IMR-90 (cell line): ENCODE results near the gene SHROOM3. TPM values are rescaled to one million over a fixed set of nuclear protein-coding genes. Genes with fewer than 3 reads are reported as not detected.

ENCODE experiments used
- ATAC-seq: fragments of 200-7000 bp; cut with Tn5 transposase; 2 replicates; pipeline ENCODE4 v1.9.1; 2020; ENCODE audit warnings: low read depth, mild to moderate bottlenecking, moderate library complexity
- BruUV-seq: library from RNA; stranded (reverse); fragments of 400-500 nt; replicated peaks from 2 replicates; lab custom pipeline; 2021; lab: Mats Ljungman, UMichigan
- CTCF ChIA-PET: fragments of 300-600 bp; formaldehyde crosslinking; extraction: SDS; loops from one replicate; lab custom pipeline; 2021; ENCODE audit warnings: antibody characterized with exemption; lab: Yijun Ruan, JAX
- POLR2A ChIA-PET: fragments of 300-600 bp; sonication (Branson Sonifier 250); formaldehyde crosslinking; loops from one replicate; lab custom pipeline; 2022; ENCODE audit warnings: antibody characterized with exemption; ENCODE audit not compliant: unreplicated experiment; lab: Charles Lee
- DNase-seq: peaks from one replicate; pipeline ENCODE4 v3.0.0; 2013
- H2AFZ ChIP-seq: replicated peaks from 2 replicates; pipeline ENCODE3; 2013; ENCODE audit warnings: low read length, mild to moderate bottlenecking; ENCODE audit not compliant: poor library complexity
- H2AK5ac ChIP-seq: 2 replicates; pipeline ENCODE4 v1.6.1; 2013; ENCODE audit warnings: low read depth, low read length, inconsistent platforms
- H2AK9ac ChIP-seq: replicated peaks from 2 replicates; pipeline ENCODE3; 2013; ENCODE audit warnings: mild to moderate bottlenecking, low read depth, low read length, moderate library complexity; ENCODE audit not compliant: poor library complexity
- H2BK120ac ChIP-seq: 2 replicates; pipeline ENCODE4 v1.6.1; 2013; ENCODE audit warnings: low read depth, low read length, inconsistent platforms
- H2BK15ac ChIP-seq: 3 replicates; pipeline ENCODE4 v1.6.1; 2013; ENCODE audit warnings: low read depth, low read length, inconsistent platforms
- H2BK20ac ChIP-seq: 2 replicates; pipeline ENCODE4 v1.6.1; 2013; ENCODE audit warnings: low read depth, mild to moderate bottlenecking, inconsistent platforms, low read length, moderate library complexity
- H2BK5ac ChIP-seq: 2 replicates; pipeline ENCODE4 v1.6.1; 2013; ENCODE audit warnings: mild to moderate bottlenecking, low read depth, low read length, inconsistent platforms; ENCODE audit not compliant: poor library complexity, severe bottlenecking
- H3K14ac ChIP-seq: replicated peaks from 2 replicates; pipeline ENCODE4 v1.6.1; 2013; ENCODE audit warnings: low read depth, low read length, inconsistent platforms
- H3K18ac ChIP-seq: 2 replicates; pipeline ENCODE4 v1.6.1; 2013; ENCODE audit warnings: low read depth, low read length, control low read depth
- H3K23ac ChIP-seq: 2 replicates; pipeline ENCODE4 v1.6.1; 2013; ENCODE audit warnings: low read depth, low read length, inconsistent platforms
- H3K27ac ChIP-seq: 2 replicates; pipeline ENCODE4 v1.5.1; 2013; ENCODE audit warnings: mild to moderate bottlenecking, control low read depth, low read length; ENCODE audit not compliant: insufficient read depth
- H3K27me3 ChIP-seq: 2 replicates; pipeline ENCODE4 v1.6.1; 2013; ENCODE audit warnings: low read length; ENCODE audit not compliant: control insufficient read depth, insufficient read depth
- H3K36me3 ChIP-seq: 2 replicates; pipeline ENCODE4 v1.6.1; 2013; ENCODE audit warnings: low read length, mixed read lengths; ENCODE audit not compliant: control insufficient read depth, insufficient read depth
- H3K4ac ChIP-seq: 2 replicates; pipeline ENCODE4 v1.6.1; 2013; ENCODE audit warnings: low read depth, low read length, inconsistent platforms
- H3K4me1 ChIP-seq: 2 replicates; pipeline ENCODE4 v1.6.1; 2013; ENCODE audit warnings: low read length, mixed read lengths; ENCODE audit not compliant: control insufficient read depth, insufficient read depth
- H3K4me2 ChIP-seq: 2 replicates; pipeline ENCODE4 v1.6.1; 2013; ENCODE audit warnings: low read depth, mild to moderate bottlenecking, control low read depth, low read length, moderate library complexity
- H3K4me3 ChIP-seq: 2 replicates; pipeline ENCODE4 v1.5.1; 2013; ENCODE audit warnings: low read depth, mild to moderate bottlenecking, control low read depth, low read length, moderate library complexity; ENCODE audit not compliant: insufficient read depth
- H3K56ac ChIP-seq: 2 replicates; pipeline ENCODE4 v1.6.1; 2013; ENCODE audit warnings: low read length, inconsistent platforms; ENCODE audit not compliant: insufficient read depth; ENCODE audit errors: extremely low read depth
- H3K79me1 ChIP-seq, 2 experiments: 2 replicates each; pipeline ENCODE4 v1.6.1; 2013; ENCODE audit warnings: low read length in 2 of 2, inconsistent platforms in 1 of 2, low read depth in 1 of 2
- H3K9ac ChIP-seq: 2 replicates; pipeline ENCODE4 v1.6.1; 2013; ENCODE audit warnings: low read depth, low read length, control low read depth
- H3K9me1 ChIP-seq: 2 replicates; pipeline ENCODE4 v1.6.1; 2013; ENCODE audit warnings: low read length, inconsistent platforms; ENCODE audit not compliant: insufficient read depth
- H3K9me3 ChIP-seq: 2 replicates; pipeline ENCODE4 v1.6.1; 2013; ENCODE audit warnings: low read length; ENCODE audit not compliant: control insufficient read depth, insufficient read depth
- H4K20me1 ChIP-seq: 2 replicates; pipeline ENCODE4 v1.6.1; 2013; ENCODE audit warnings: low read length, inconsistent platforms; ENCODE audit not compliant: insufficient read depth
- H4K5ac ChIP-seq: 2 replicates; pipeline ENCODE4 v1.6.1; 2013; ENCODE audit warnings: mild to moderate bottlenecking, low read depth, low read length, control low read depth
- H4K8ac ChIP-seq, 2 experiments: 2 replicates each; pipeline ENCODE4 v1.6.1; 2013; ENCODE audit warnings: low read depth in 2 of 2, low read length in 2 of 2, control low read depth in 1 of 2, inconsistent platforms in 1 of 2
- H4K91ac ChIP-seq: 2 replicates; pipeline ENCODE4 v1.6.1; 2013; ENCODE audit warnings: low read depth, low read length, inconsistent platforms; ENCODE audit not compliant: insufficient read depth
- CEBPB ChIP-seq: IDR thresholded peaks from 2 replicates; pipeline ENCODE4 v1.6.1; 2012; ENCODE audit warnings: low read depth, low read length, improper control_type of control experiment
- MAZ ChIP-seq: IDR thresholded peaks from 2 replicates; pipeline ENCODE4 v1.6.1; 2012; ENCODE audit warnings: low read depth, mild to moderate bottlenecking, low read length, improper control_type of control experiment, moderate library complexity, borderline replicate concordance
- POLR2A ChIP-seq: IDR thresholded peaks from 2 replicates; pipeline ENCODE4 v1.6.1; 2012; ENCODE audit warnings: mild to moderate bottlenecking, low read depth, low read length
- RFX5 ChIP-seq: IDR thresholded peaks from 2 replicates; pipeline ENCODE4 v1.8.0; 2012; ENCODE audit warnings: low read depth, mild to moderate bottlenecking, low read length, moderate library complexity
- SMC3 ChIP-seq: fragments of 150-350 bp; IDR thresholded peaks from 2 replicates; pipeline ENCODE4 v1.6.1; 2016; ENCODE audit warnings: low read depth, mild to moderate bottlenecking, antibody characterized with exemption, low read length, moderate library complexity
- WGBS, 2 experiments: methylation state at CpG; one replicate each; pipeline versions ENCODE4 v1.1.5 to v1.1.7; 2013; ENCODE audit warnings: missing lambda C conversion rate in 2 of 2; ENCODE audit not compliant: insufficient read length in 1 of 2; ENCODE audit errors: extremely low coverage in 2 of 2; 5-methylcytosine and 5-hydroxymethylcytosine counted together
- dilution Hi-C: fragments of 300-500 bp; cut with HindIII; formaldehyde crosslinking; loops from one replicate; pipeline ENCODE4 v1.14.3; 2018; ENCODE audit warnings: low sequenced_read_pairs; ENCODE audit not compliant: unreplicated experiment
- in situ Hi-C: fragments of 300-500 bp; cut with MboI; formaldehyde crosslinking; loops from 3 replicates; pipeline ENCODE4 v1.14.3; 2019; ENCODE audit warnings: low sequenced_read_pairs, inconsistent platforms, mixed read lengths
- intact Hi-C: fragments of 100-400 bp; cut with micrococcal nuclease; formaldehyde crosslinking; loops from 2 replicates; pipeline ENCODE4 v1.10.0; 2022
- polyA plus RNA-seq, 3 experiments: library from polyadenylated mRNA; depleted of rRNA; stranded (reverse); fragments of >200 nt; gene quantifications; 2 replicates each; pipeline ENCODE4 v1.2.3, GENCODE V29; 2012; ENCODE audit warnings: low replicate concordance in 1 of 3
- total RNA-seq: library from RNA; depleted of rRNA; stranded (reverse); fragments of >200 nt; gene quantifications from 2 replicates; pipeline ENCODE4 v1.2.3, GENCODE V29; 2012
- TF ChIP-seq, protein P1 (sequence below): conservative IDR thresholded peaks from 2 replicates; pipeline ENCODE4 v1.5.1; 2012; ENCODE audit warnings: mild to moderate bottlenecking, low read depth, low read length, improper control_type of control experiment
- TF ChIP-seq, protein P2 (sequence below): fragments of 150-350 bp; IDR thresholded peaks from 2 replicates; pipeline ENCODE4 v1.6.1; 2016; ENCODE audit warnings: low read depth, mild to moderate bottlenecking, low read length, moderate library complexity, borderline replicate concordance

SHROOM3 gene
- total and polyA plus RNA-seq, 2 of the 4 experiments (the other 2 are of a cell fraction), result 10.8 to 19.5 TPM

DNA sequence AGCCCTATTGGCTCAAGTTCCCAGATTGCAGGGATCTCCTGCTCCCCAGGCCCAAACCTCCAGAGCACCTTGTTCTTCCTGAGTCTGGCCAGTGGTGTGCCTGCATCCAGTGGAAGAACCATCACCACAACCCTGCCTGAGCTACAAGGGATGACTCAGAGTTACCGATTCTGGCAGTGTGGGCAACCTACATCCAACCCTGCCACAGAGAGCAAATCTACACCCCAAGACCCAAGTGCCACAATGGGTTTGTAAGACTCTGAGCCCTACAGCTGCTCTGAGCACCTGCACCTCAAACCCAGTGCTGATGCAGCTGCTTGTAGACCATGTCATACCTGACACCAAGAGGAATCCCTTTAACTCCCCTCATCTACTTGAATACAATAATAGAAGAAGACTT is 352.9 kb downstream of the SHROOM3 start:
- POLR2A ChIA-PET, result no interaction called here

More for the DNA sequence above, 352.9 kb downstream of the SHROOM3 start:
- Histone ChIP-seq H3K79me1 (peaks cover 6 to 21% of the 10 kb centered on the region in 2 experiments; a peak in 2 of 4 replicates), H2BK120ac (no peak overlapping the region), H2BK5ac (no peak overlapping the region), H3K9me3 (no peaks in the 10 kb centered on the region), H2BK15ac (no peak overlapping the region; the same call in 2 of the 3 replicates), H3K9ac (no peak overlapping the region), H3K56ac (no peak overlapping the region), H3K4me2 (no peak overlapping the region), H3K36me3 (no peaks in the 10 kb centered on the region; the same call in 1 of the 2 replicates), H4K5ac (no peak overlapping the region), H4K8ac (no peak overlapping the region), H2BK20ac (no peak overlapping the region), H3K9me1 (peaks cover 7% of the 10 kb centered on the region), H3K14ac (no peak overlapping the region), H2AFZ (no peak overlapping the region), H4K20me1 (no peaks in the 10 kb centered on the region), H2AK9ac (no peak overlapping the region), H3K4me3 (no peak overlapping the region), H3K23ac (no peak overlapping the region), H4K91ac (no peak overlapping the region), H3K27me3 (no peaks in the 10 kb centered on the region), H3K4ac (peak overlapping the region; percentile 12; the same call in 1 of the 2 replicates), H3K18ac (no peak overlapping the region), H3K27ac (no peak overlapping the region), H3K4me1 (peaks cover 5% of the 10 kb centered on the region), H2AK5ac (no peak overlapping the region)
- CTCF ChIA-PET, result interaction anchor here (0.5 to 0.7 kb wide), 3 partner anchors 15 to 275 kb away, joined by 3 to 4 read pairs (median 4); no protein-coding TSS in a partner anchor
- TF ChIP-seq SMC3 (no peak), MAZ (no peak), CEBPB (no peak), POLR2A (no peak), RFX5 (no peak)
- TF ChIP-seq, protein P1, sequence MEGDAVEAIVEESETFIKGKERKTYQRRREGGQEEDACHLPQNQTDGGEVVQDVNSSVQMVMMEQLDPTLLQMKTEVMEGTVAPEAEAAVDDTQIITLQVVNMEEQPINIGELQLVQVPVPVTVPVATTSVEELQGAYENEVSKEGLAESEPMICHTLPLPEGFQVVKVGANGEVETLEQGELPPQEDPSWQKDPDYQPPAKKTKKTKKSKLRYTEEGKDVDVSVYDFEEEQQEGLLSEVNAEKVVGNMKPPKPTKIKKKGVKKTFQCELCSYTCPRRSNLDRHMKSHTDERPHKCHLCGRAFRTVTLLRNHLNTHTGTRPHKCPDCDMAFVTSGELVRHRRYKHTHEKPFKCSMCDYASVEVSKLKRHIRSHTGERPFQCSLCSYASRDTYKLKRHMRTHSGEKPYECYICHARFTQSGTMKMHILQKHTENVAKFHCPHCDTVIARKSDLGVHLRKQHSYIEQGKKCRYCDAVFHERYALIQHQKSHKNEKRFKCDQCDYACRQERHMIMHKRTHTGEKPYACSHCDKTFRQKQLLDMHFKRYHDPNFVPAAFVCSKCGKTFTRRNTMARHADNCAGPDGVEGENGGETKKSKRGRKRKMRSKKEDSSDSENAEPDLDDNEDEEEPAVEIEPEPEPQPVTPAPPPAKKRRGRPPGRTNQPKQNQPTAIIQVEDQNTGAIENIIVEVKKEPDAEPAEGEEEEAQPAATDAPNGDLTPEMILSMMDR, result no peak
- TF ChIP-seq, protein P2, sequence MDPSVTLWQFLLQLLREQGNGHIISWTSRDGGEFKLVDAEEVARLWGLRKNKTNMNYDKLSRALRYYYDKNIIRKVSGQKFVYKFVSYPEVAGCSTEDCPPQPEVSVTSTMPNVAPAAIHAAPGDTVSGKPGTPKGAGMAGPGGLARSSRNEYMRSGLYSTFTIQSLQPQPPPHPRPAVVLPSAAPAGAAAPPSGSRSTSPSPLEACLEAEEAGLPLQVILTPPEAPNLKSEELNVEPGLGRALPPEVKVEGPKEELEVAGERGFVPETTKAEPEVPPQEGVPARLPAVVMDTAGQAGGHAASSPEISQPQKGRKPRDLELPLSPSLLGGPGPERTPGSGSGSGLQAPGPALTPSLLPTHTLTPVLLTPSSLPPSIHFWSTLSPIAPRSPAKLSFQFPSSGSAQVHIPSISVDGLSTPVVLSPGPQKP, result no peak
- DNase-seq (no peak), ATAC-seq (no peak)
- no CpG with 5 or more reads among the region's 1 CpG for WGBS, 2 experiments
- intact Hi-C loops (no loop called here), in situ Hi-C loops (loop anchor here (10.0 kb wide), 1 partner anchor 157 kb away; the partner anchor contains the start of gene SEPTIN11), dilution Hi-C loops (no loop called here)
- no TSS peak for BruUV-seq
